SJCRH30 (cell line): Measurements from ENCODE around the gene MIOS. TPM values are rescaled to one million over a fixed set of nuclear protein-coding genes. Genes with fewer than 3 reads are reported as not detected.

ENCODE experiments used
- DNase-seq, 2 experiments: peaks; one replicate each; pipeline ENCODE4 v3.0.0-alpha.2; 2015 to 2020
- H3K27ac ChIP-seq: fragments of 250-450 bp; sonication (Bioruptor Pico); 2 replicates; pipeline ENCODE4 v1.5.1; 2020; ENCODE audit warnings: mild to moderate bottlenecking, moderate library complexity
- H3K27me3 ChIP-seq: fragments of 250-450 bp; sonication (Bioruptor Pico); 2 replicates; pipeline ENCODE4 v1.5.1; 2020; ENCODE audit warnings: mild to moderate bottlenecking, moderate library complexity
- H3K36me3 ChIP-seq: fragments of 250-450 bp; sonication (Bioruptor Pico); 2 replicates; pipeline ENCODE4 v1.5.1; 2020; ENCODE audit warnings: mild to moderate bottlenecking, moderate library complexity
- H3K4me1 ChIP-seq: fragments of 250-450 bp; sonication (Bioruptor Pico); 2 replicates; pipeline ENCODE4 v1.5.1; 2020; ENCODE audit warnings: mild to moderate bottlenecking, moderate library complexity
- H3K4me3 ChIP-seq: fragments of 250-450 bp; sonication (Bioruptor Pico); 2 replicates; pipeline ENCODE4 v1.5.1; 2020; ENCODE audit warnings: mild to moderate bottlenecking, moderate library complexity
- H3K9me3 ChIP-seq: fragments of 250-450 bp; sonication (Bioruptor Pico); replicated peaks from 2 replicates; pipeline ENCODE4 v1.5.1; 2020; ENCODE audit warnings: mild to moderate bottlenecking, moderate library complexity
- total RNA-seq: library from RNA; depleted of rRNA; stranded (reverse); fragments of >200 nt; shearing (Covaris generic); gene quantifications from 2 replicates; pipeline ENCODE4 v1.2.3, GENCODE V29; 2014

MIOS gene
- total RNA-seq, 1 experiment from 2014 or later: 44.4 TPM

- H3K27me3 ChIP-seq: no peaks in the 10 kb centered on the region
- H3K27ac ChIP-seq: no peak overlapping the region
- no peak overlapping the region for H3K4me3 ChIP-seq
- H3K36me3 ChIP-seq: peaks cover 7% of the 10 kb centered on the region; the same call in 1 of the 2 replicates
- no peak for DNase-seq
- H3K4me1 ChIP-seq: no peaks in the 10 kb centered on the region
- H3K9me3 ChIP-seq: no peaks in the 10 kb centered on the region
These were observed 18.0 kb downstream of the MIOS start for GRCh38 chr7:7584653-7585052.

GRCh38 chr7:7585241-7585928, 18.7 kb downstream of the MIOS start:
- H3K27ac ChIP-seq: no peak overlapping the region
- H3K9me3 ChIP-seq: no peaks in the 10 kb centered on the region
- DNase-seq: no peak
- no peak overlapping the region for H3K4me3 ChIP-seq
- H3K36me3 ChIP-seq: peaks cover 6% of the 10 kb centered on the region
- no peaks in the 10 kb centered on the region for H3K4me1 ChIP-seq
- no peaks in the 10 kb centered on the region for H3K27me3 ChIP-seq

- Histone ChIP-seq H3K27ac (no peak overlapping the region), H3K9me3 (no peaks in the 10 kb centered on the region), H3K4me1 (no peaks in the 10 kb centered on the region), H3K36me3 (peaks cover 35% of the 10 kb centered on the region), H3K27me3 (no peaks in the 10 kb centered on the region), H3K4me3 (no peak overlapping the region)
- DNase-seq: peak in 1 of 2 experiments; percentile 49
These were observed 28.8 kb downstream of the MIOS start for GRCh38 chr7:7595451-7595850.

GRCh38 chr7:7596176-7596575, 29.5 kb downstream of the MIOS start:
- no peak overlapping the region for H3K27ac ChIP-seq
- H3K4me3 ChIP-seq: no peak overlapping the region
- no peaks in the 10 kb centered on the region for H3K27me3 ChIP-seq
- H3K36me3 ChIP-seq: peaks cover 34% of the 10 kb centered on the region
- H3K4me1 ChIP-seq: no peaks in the 10 kb centered on the region
- H3K9me3 ChIP-seq: no peaks in the 10 kb centered on the region
- DNase-seq: peak in 1 of 2 experiments; percentile 4

- H3K4me1 ChIP-seq: no peaks in the 10 kb centered on the region
- H3K27me3 ChIP-seq: no peaks in the 10 kb centered on the region
- H3K4me3 ChIP-seq: no peak overlapping the region
- H3K9me3 ChIP-seq: no peaks in the 10 kb centered on the region
- DNase-seq: no peak
- peaks cover 7% of the 10 kb centered on the region; the same call in 1 of the 2 replicates for H3K36me3 ChIP-seq
- no peak overlapping the region for H3K27ac ChIP-seq
These were observed 40.3 kb downstream of the MIOS start for GRCh38 chr7:7607010-7607409.

GRCh38 chr7:7609330-7609729, 42.6 kb downstream of the MIOS start:
- H3K4me3 ChIP-seq: no peak overlapping the region
- no peak overlapping the region for H3K27ac ChIP-seq
- no peak for DNase-seq
- H3K9me3 ChIP-seq: no peaks in the 10 kb centered on the region
- no peaks in the 10 kb centered on the region for H3K27me3 ChIP-seq
- H3K36me3 ChIP-seq: peaks cover 7% of the 10 kb centered on the region; the same call in 1 of the 2 replicates
- H3K4me1 ChIP-seq: no peaks in the 10 kb centered on the region

- Histone ChIP-seq H3K36me3 (0 out of 2 replicates have a peak, but pooled peaks cover 3% of the 10 kb centered on the region), H3K4me1 (no peaks in the 10 kb centered on the region), H3K4me3 (no peak overlapping the region), H3K27me3 (no peaks in the 10 kb centered on the region), H3K27ac (no peak overlapping the region), H3K9me3 (no peaks in the 10 kb centered on the region)
- DNase-seq: no peak
These were observed 45.8 kb downstream of the MIOS start for GRCh38 chr7:7612519-7612918.

- H3K27me3 ChIP-seq: no peaks in the 10 kb centered on the region
- H3K36me3 ChIP-seq: 0 out of 2 replicates have a peak, but pooled peaks cover 3% of the 10 kb centered on the region
- H3K27ac ChIP-seq: no peak overlapping the region
- no peak overlapping the region for H3K4me3 ChIP-seq
- no peaks in the 10 kb centered on the region for H3K9me3 ChIP-seq
- no peaks in the 10 kb centered on the region for H3K4me1 ChIP-seq
- DNase-seq: no peak
These were observed 46.5 kb downstream of the MIOS start for GRCh38 chr7:7613210-7613609.

- no peaks in the 10 kb centered on the region for H3K9me3 ChIP-seq
- no peaks in the 10 kb centered on the region for H3K4me1 ChIP-seq
- H3K4me3 ChIP-seq: no peak overlapping the region
- DNase-seq: no peak
- H3K27me3 ChIP-seq: no peaks in the 10 kb centered on the region
- H3K36me3 ChIP-seq: no peaks in the 10 kb centered on the region
- no peak overlapping the region for H3K27ac ChIP-seq
These were observed 47.5 kb downstream of the MIOS start for GRCh38 chr7:7614018-7614741.

GRCh38 chr7:7617550-7617949, 50.9 kb downstream of the MIOS start:
- H3K27ac ChIP-seq: no peak overlapping the region

GRCh38 chr7:7618410-7618809, 51.7 kb downstream of the MIOS start:
- Histone ChIP-seq H3K36me3 (no peaks in the 10 kb centered on the region), H3K9me3 (no peaks in the 10 kb centered on the region), H3K4me1 (no peaks in the 10 kb centered on the region), H3K27me3 (no peaks in the 10 kb centered on the region), H3K27ac (no peak overlapping the region), H3K4me3 (no peak overlapping the region)
- DNase-seq: no peak

More at GRCh38 chr7:7617550-7617949, 50.9 kb downstream of the MIOS start:
- H3K36me3 ChIP-seq: no peaks in the 10 kb centered on the region
- no peaks in the 10 kb centered on the region for H3K4me1 ChIP-seq
- H3K9me3 ChIP-seq: no peaks in the 10 kb centered on the region
- no peak overlapping the region for H3K4me3 ChIP-seq
- no peak for DNase-seq
- H3K27me3 ChIP-seq: no peaks in the 10 kb centered on the region

GRCh38 chr7:7620236-7620635, 53.6 kb downstream of the MIOS start:
- DNase-seq: no peak
- Histone ChIP-seq H3K4me3 (no peak overlapping the region), H3K9me3 (no peaks in the 10 kb centered on the region), H3K27ac (no peak overlapping the region), H3K36me3 (no peaks in the 10 kb centered on the region), H3K27me3 (no peaks in the 10 kb centered on the region), H3K4me1 (no peaks in the 10 kb centered on the region)

- Histone ChIP-seq H3K4me3 (no peak overlapping the region), H3K9me3 (no peaks in the 10 kb centered on the region), H3K27me3 (no peaks in the 10 kb centered on the region), H3K36me3 (no peaks in the 10 kb centered on the region), H3K4me1 (no peaks in the 10 kb centered on the region), H3K27ac (no peak overlapping the region)
- DNase-seq: no peak
These were observed 54.0 kb downstream of the MIOS start for GRCh38 chr7:7620644-7621210.

- Histone ChIP-seq H3K9me3 (0 out of 2 replicates have a peak, but pooled peaks cover 2% of the 10 kb centered on the region), H3K36me3 (no peaks in the 10 kb centered on the region), H3K4me1 (no peaks in the 10 kb centered on the region), H3K27me3 (no peaks in the 10 kb centered on the region), H3K27ac (no peak overlapping the region), H3K4me3 (no peak overlapping the region)
- no peak for DNase-seq
These were observed 61.8 kb downstream of the MIOS start for GRCh38 chr7:7628476-7628875.

- H3K36me3 ChIP-seq: no peaks in the 10 kb centered on the region
These were observed 64.1 kb downstream of the MIOS start for GRCh38 chr7:7630626-7631329.

More at GRCh38 chr7:7630626-7631329, 64.1 kb downstream of the MIOS start:
- DNase-seq: no peak
- no peak overlapping the region for H3K27ac ChIP-seq
- no peaks in the 10 kb centered on the region for H3K27me3 ChIP-seq
- 0 out of 2 replicates have a peak, but pooled peaks cover 2% of the 10 kb centered on the region for H3K9me3 ChIP-seq
- no peak overlapping the region for H3K4me3 ChIP-seq
- no peaks in the 10 kb centered on the region for H3K4me1 ChIP-seq
